C4-2B (cell line): Measurements from ENCODE around the gene FOXB2.

Experiments
- H3K27ac ChIP-seq: fragments of 450-650 bp; 2 replicates; pipeline ENCODE4 v1.5.1; 2017
- CTCF ChIP-seq: fragments of 450-650 bp; conservative IDR thresholded peaks from 2 replicates; pipeline ENCODE4 v1.5.1; 2017; ENCODE audit warnings: mild to moderate bottlenecking
- ZFX ChIP-seq: fragments of 450-650 bp; IDR thresholded peaks from 2 replicates; pipeline ENCODE4 v1.6.1; 2017

The FOXB2 gene

GRCh38 chr9:77021291-77021894, 1.9 kb downstream of the FOXB2 start:
- TF ChIP-seq ZFX (no peak), CTCF (no peak)
- H3K27ac ChIP-seq = no peak overlapping the region

GRCh38 chr9:77021922-77022782, 2.7 kb downstream of the FOXB2 start:
- TF ChIP-seq CTCF (no peak), ZFX (no peak)
- no peak overlapping the region for H3K27ac ChIP-seq

GRCh38 chr9:77022783-77023440, 3.5 kb downstream of the FOXB2 start:
- no peak for TF ChIP-seq CTCF
- no peak for TF ChIP-seq ZFX
- no peak overlapping the region for H3K27ac ChIP-seq

- H3K27ac ChIP-seq = no peak overlapping the region
- TF ChIP-seq CTCF (no peak), ZFX (no peak)
Measured at GRCh38 chr9:77023726-77024125, 4.3 kb downstream of the FOXB2 start.

- TF ChIP-seq CTCF (no peak), ZFX (no peak)
- H3K27ac ChIP-seq = no peak overlapping the region
Measured at GRCh38 chr9:77024776-77025545, 5.5 kb downstream of the FOXB2 start.

GRCh38 chr9:77028478-77028877, 9.0 kb downstream of the FOXB2 start:
- TF ChIP-seq ZFX (no peak), CTCF (no peak)

More at GRCh38 chr9:77028478-77028877, 9.0 kb downstream of the FOXB2 start:
- no peak overlapping the region for H3K27ac ChIP-seq
